22Rv1 (cell line): Measurements from ENCODE around the gene TTC7B.

Experiments
- CTCF ChIP-seq: fragments of 450-650 bp; IDR thresholded peaks from 2 replicates; pipeline ENCODE4 v1.5.1; 2017; ENCODE audit warnings: mild to moderate bottlenecking
- ZFX ChIP-seq: fragments of 450-650 bp; IDR thresholded peaks from 2 replicates; pipeline ENCODE4 v1.6.1; 2017; ENCODE audit warnings: antibody characterized with exemption, borderline replicate concordance

- TF ChIP-seq CTCF (no peak), ZFX (no peak)
Observed at GRCh38 chr14:90819734-90820393, 3.6 kb upstream of the TTC7B start.
